ENCODE measurements around the gene PCSK9.

- TF ChIP-seq POLR2AphosphoS5 (IDR thresholded peaks at IDR 0.05) (no peak), CTCF (IDR thresholded peaks at IDR 0.05) (no peak)
These were observed 21.0 kb upstream of the PCSK9 start for GRCh38 chr1:55018395-55018794.
